SU-DHL-6 (cell line): ENCODE data around the gene GRID1.

ENCODE experiments used
- CTCF ChIP-seq: fragments of 200-600 bp; sonication (generic); IDR thresholded peaks from one replicate; pipeline ENCODE4 v1.5.1; 2017; ENCODE audit warnings: antibody characterized with exemption, mild to moderate bottlenecking, low read length, moderate library complexity; ENCODE audit not compliant: insufficient read depth, poor library complexity, severe bottlenecking
- EZH2phosphoT487 ChIP-seq: fragments of 200-600 bp; sonication (generic), shearing (Covaris generic); conservative IDR thresholded peaks from 2 replicates; pipeline ENCODE4 v1.6.1; 2018; ENCODE audit warnings: mild to moderate bottlenecking, antibody characterized with exemption, low read length, moderate library complexity, mixed read lengths

DNA sequence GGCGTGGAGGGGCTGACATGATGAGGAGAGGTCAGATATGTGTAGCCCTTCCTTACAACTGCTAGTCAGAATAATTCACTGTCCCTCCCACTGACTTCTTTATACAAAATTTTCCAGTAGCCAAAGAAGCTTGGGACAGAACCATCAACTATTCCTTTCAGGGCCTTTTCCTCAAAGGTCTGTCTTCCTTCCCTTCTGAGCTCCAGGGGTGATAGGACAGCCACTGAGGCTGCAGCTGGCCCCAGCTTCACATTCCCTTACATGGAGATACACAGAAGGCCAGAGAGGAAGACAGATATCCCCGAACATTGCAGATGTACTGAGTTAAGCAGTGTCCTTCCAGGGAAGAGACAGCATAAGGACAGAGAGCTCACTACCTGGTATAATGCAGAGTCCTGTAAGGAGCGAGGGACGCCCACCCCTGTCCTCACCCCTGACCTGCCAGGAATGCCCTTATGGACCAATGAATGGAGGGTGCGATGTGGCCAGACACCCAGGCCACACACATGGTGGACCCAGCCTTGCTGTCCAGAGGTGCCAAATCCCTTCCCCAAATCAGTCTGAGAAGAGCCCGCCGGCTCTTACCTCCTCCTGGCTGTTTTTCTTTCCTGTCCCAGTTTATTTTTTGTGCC is 754.7 kb downstream of the GRID1 start:
- TF ChIP-seq CTCF (no peak), EZH2phosphoT487 (no peak)
